ENCODE data around the gene XAGE2.

The XAGE2 gene

GRCh38 chrX:52361941-52362340 is 6.9 kb upstream of the XAGE2 start:
- Histone ChIP-seq H3K36me3 (ENCODE audit: insufficient read depth, low read length) (no peaks in the 10 kb centered on the region), H3K4me1 (ENCODE audit: control insufficient read depth, insufficient read depth, low read length) (no peaks in the 10 kb centered on the region), H3K4me2 (ENCODE audit: low read length) (no peak overlapping the region), H3K9me3 (replicated peaks; ENCODE audit: low read length) (no peaks in the 10 kb centered on the region), H3K9ac (ENCODE audit: low read depth, low read length) (no peak overlapping the region), H3K4me3 (ENCODE audit: low read length) (no peak overlapping the region), H3K27me3 (ENCODE audit: control insufficient read depth, insufficient read depth, low read length) (peaks cover 29% of the 10 kb centered on the region)

GRCh38 chrX:52363247-52363883 is 5.5 kb upstream of the XAGE2 start:
- Histone ChIP-seq H3K4me3 (ENCODE audit: low read length) (no peak overlapping the region), H3K4me1 (ENCODE audit: control insufficient read depth, insufficient read depth, low read length) (no peaks in the 10 kb centered on the region), H3K9ac (ENCODE audit: low read depth, low read length) (no peak overlapping the region), H3K9me3 (replicated peaks; ENCODE audit: low read length) (no peaks in the 10 kb centered on the region), H3K36me3 (ENCODE audit: insufficient read depth, low read length) (no peaks in the 10 kb centered on the region), H3K4me2 (ENCODE audit: low read length) (no peak overlapping the region), H3K27me3 (ENCODE audit: control insufficient read depth, insufficient read depth, low read length) (peaks cover 29% of the 10 kb centered on the region)

- H3K4me1 ChIP-seq (ENCODE audit: control insufficient read depth, insufficient read depth, low read length) = no peaks in the 10 kb centered on the region
- no peak overlapping the region for H3K9ac ChIP-seq (ENCODE audit: low read depth, low read length)
- no peaks in the 10 kb centered on the region for H3K27me3 ChIP-seq (ENCODE audit: control insufficient read depth, insufficient read depth, low read length)
- no peak overlapping the region for H3K4me2 ChIP-seq (ENCODE audit: low read length)
- H3K9me3 ChIP-seq (replicated peaks; ENCODE audit: low read length) = no peaks in the 10 kb centered on the region
- no peak overlapping the region for H3K4me3 ChIP-seq (ENCODE audit: low read length)
- H3K36me3 ChIP-seq (ENCODE audit: insufficient read depth, low read length) = no peaks in the 10 kb centered on the region
Measured at GRCh38 chrX:52378870-52379269, 10.0 kb downstream of the XAGE2 start.

GRCh38 chrX:52380993-52381392 is 12.2 kb downstream of the XAGE2 start:
- no peaks in the 10 kb centered on the region for H3K36me3 ChIP-seq (ENCODE audit: insufficient read depth, low read length)
- H3K9ac ChIP-seq (ENCODE audit: low read depth, low read length) = no peak overlapping the region
- H3K4me2 ChIP-seq (ENCODE audit: low read length) = no peak overlapping the region
- H3K4me3 ChIP-seq (ENCODE audit: low read length) = no peak overlapping the region
- no peaks in the 10 kb centered on the region for H3K27me3 ChIP-seq (ENCODE audit: control insufficient read depth, insufficient read depth, low read length)
- no peaks in the 10 kb centered on the region for H3K4me1 ChIP-seq (ENCODE audit: control insufficient read depth, insufficient read depth, low read length)
- no peaks in the 10 kb centered on the region for H3K9me3 ChIP-seq (replicated peaks; ENCODE audit: low read length)

GRCh38 chrX:52410439-52411394 is 41.9 kb downstream of the XAGE2 start:
- H3K9ac ChIP-seq (ENCODE audit: low read depth, low read length) = no peak overlapping the region
- peaks cover 6% of the 10 kb centered on the region for H3K27me3 ChIP-seq (ENCODE audit: control insufficient read depth, insufficient read depth, low read length)
- H3K9me3 ChIP-seq (replicated peaks; ENCODE audit: low read length) = no peaks in the 10 kb centered on the region
- no peaks in the 10 kb centered on the region for H3K36me3 ChIP-seq (ENCODE audit: insufficient read depth, low read length)
- H3K4me3 ChIP-seq (ENCODE audit: low read length) = no peak overlapping the region
- no peaks in the 10 kb centered on the region for H3K4me1 ChIP-seq (ENCODE audit: control insufficient read depth, insufficient read depth, low read length)
- no peak overlapping the region for H3K4me2 ChIP-seq (ENCODE audit: low read length)

- H3K27me3 ChIP-seq (ENCODE audit: control insufficient read depth, insufficient read depth, low read length) = no peaks in the 10 kb centered on the region
- no peak overlapping the region for H3K4me3 ChIP-seq (ENCODE audit: low read length)
- H3K4me1 ChIP-seq (ENCODE audit: control insufficient read depth, insufficient read depth, low read length) = no peaks in the 10 kb centered on the region
- H3K9me3 ChIP-seq (replicated peaks; ENCODE audit: low read length) = no peaks in the 10 kb centered on the region
- no peaks in the 10 kb centered on the region for H3K36me3 ChIP-seq (ENCODE audit: insufficient read depth, low read length)
- H3K9ac ChIP-seq (ENCODE audit: low read depth, low read length) = no peak overlapping the region
- H3K4me2 ChIP-seq (ENCODE audit: low read length) = no peak overlapping the region
Measured at GRCh38 chrX:52415304-52415703, 46.5 kb downstream of the XAGE2 start.

- Histone ChIP-seq H3K9me3 (replicated peaks; ENCODE audit: low read length) (no peaks in the 10 kb centered on the region), H3K4me3 (ENCODE audit: low read length) (no peak overlapping the region), H3K4me2 (ENCODE audit: low read length) (no peak overlapping the region), H3K36me3 (ENCODE audit: insufficient read depth, low read length) (no peaks in the 10 kb centered on the region), H3K4me1 (ENCODE audit: control insufficient read depth, insufficient read depth, low read length) (peaks cover 12% of the 10 kb centered on the region), H3K9ac (ENCODE audit: low read depth, low read length) (no peak overlapping the region), H3K27me3 (ENCODE audit: control insufficient read depth, insufficient read depth, low read length) (no peaks in the 10 kb centered on the region)
Measured at GRCh38 chrX:52416816-52417215, 48.0 kb downstream of the XAGE2 start.

- Histone ChIP-seq H3K9ac (ENCODE audit: low read depth, low read length) (no peak overlapping the region), H3K4me1 (ENCODE audit: control insufficient read depth, insufficient read depth, low read length) (peaks cover 48% of the 10 kb centered on the region), H3K4me3 (ENCODE audit: low read length) (no peak overlapping the region), H3K9me3 (replicated peaks; ENCODE audit: low read length) (no peaks in the 10 kb centered on the region), H3K27me3 (ENCODE audit: control insufficient read depth, insufficient read depth, low read length) (no peaks in the 10 kb centered on the region), H3K4me2 (ENCODE audit: low read length) (no peak overlapping the region), H3K36me3 (ENCODE audit: insufficient read depth, low read length) (no peaks in the 10 kb centered on the region)
Measured at GRCh38 chrX:52420824-52421443, 52.1 kb downstream of the XAGE2 start.

GRCh38 chrX:52422884-52423283 is 54.1 kb downstream of the XAGE2 start:
- Histone ChIP-seq H3K27me3 (ENCODE audit: control insufficient read depth, insufficient read depth, low read length) (no peaks in the 10 kb centered on the region), H3K4me3 (ENCODE audit: low read length) (no peak overlapping the region), H3K36me3 (ENCODE audit: insufficient read depth, low read length) (no peaks in the 10 kb centered on the region), H3K9ac (ENCODE audit: low read depth, low read length) (peak overlapping the region; percentile 34), H3K9me3 (replicated peaks; ENCODE audit: low read length) (no peaks in the 10 kb centered on the region), H3K4me2 (ENCODE audit: low read length) (peak overlapping the region; percentile 37), H3K4me1 (ENCODE audit: control insufficient read depth, insufficient read depth, low read length) (peaks cover 50% of the 10 kb centered on the region)

GRCh38 chrX:52424656-52425055 is 55.8 kb downstream of the XAGE2 start:
- Histone ChIP-seq H3K9ac (ENCODE audit: low read depth, low read length) (no peak overlapping the region), H3K4me2 (ENCODE audit: low read length) (peak overlapping the region; percentile 13), H3K4me3 (ENCODE audit: low read length) (no peak overlapping the region), H3K27me3 (ENCODE audit: control insufficient read depth, insufficient read depth, low read length) (no peaks in the 10 kb centered on the region), H3K9me3 (replicated peaks; ENCODE audit: low read length) (no peaks in the 10 kb centered on the region), H3K4me1 (ENCODE audit: control insufficient read depth, insufficient read depth, low read length) (peaks cover 50% of the 10 kb centered on the region), H3K36me3 (ENCODE audit: insufficient read depth, low read length) (no peaks in the 10 kb centered on the region)
